ENCODE data around the gene RNF223. TPM values are rescaled to one million over a fixed set of nuclear protein-coding genes. Genes with fewer than 3 reads are reported as not detected.
A peak's percentile ranks its signal among the peaks of the same experiment; 100 is the strongest.
"Not testable (repeated sequence)": the region's sequence is repeated elsewhere in the genome, so short reads cannot be mapped to it uniquely, and the experiment has no call there.

RNF223 gene
- total and polyA plus RNA-seq, 2 experiments from 2014 or later = not detected

DNA sequence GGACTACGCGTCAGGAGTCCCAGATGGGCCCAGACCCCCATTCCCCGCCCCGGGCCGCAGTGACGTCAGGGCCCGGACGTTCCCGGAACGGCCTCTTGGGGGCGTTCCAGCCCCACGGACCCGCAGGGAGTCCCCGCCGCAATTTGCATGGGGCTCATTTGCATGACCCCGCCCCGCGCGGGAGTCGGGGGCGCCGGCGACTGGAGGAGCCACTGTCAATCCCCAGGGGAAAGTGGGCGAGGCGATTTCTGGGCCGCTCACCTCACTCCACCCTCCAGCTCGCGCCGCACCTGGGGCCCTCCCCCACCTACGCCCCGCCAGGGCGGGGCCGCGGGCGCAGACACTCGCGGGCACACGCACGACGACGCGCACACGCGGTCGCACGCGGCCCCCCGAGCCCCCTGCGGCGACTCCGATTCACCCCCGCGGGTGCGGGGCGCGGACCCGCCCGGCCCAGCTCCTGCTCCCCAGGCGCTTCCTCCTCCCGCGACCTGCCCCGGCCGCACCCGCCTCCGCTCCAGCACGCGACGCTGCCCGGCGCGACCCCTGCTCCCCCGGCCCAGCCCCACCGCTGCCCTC lies 41.0 kb downstream of the RNF223 start:
- peaks cover 8% of the 10 kb centered on the region for H3K27me3 ChIP-seq (replicated peaks; ENCODE audit: insufficient read depth)
- no peaks in the 10 kb centered on the region for H4K20me1 ChIP-seq (ENCODE audit: insufficient read depth)
- peak overlapping the region; percentile 64 for H3K4me3 ChIP-seq
- 0 to 2% methylated on average over 15 to 67 of the region's 73 CpGs for WGBS, 2 experiments (ENCODE audit: low coverage in 1 of 2, low lambda C conversion rate in 2 of 2, missing lambda C conversion rate in 2 of 2)
- H3K9me2 ChIP-seq (ENCODE audit: insufficient read depth) = no peaks in the 10 kb centered on the region
- no peaks in the 10 kb centered on the region for H3K36me3 ChIP-seq (ENCODE audit: low read depth)
- TF ChIP-seq EZH2 (IDR thresholded peaks at IDR 0.05; ENCODE audit: insufficient read depth, poor library complexity, severe bottlenecking) = peak; percentile 70
- no peak for TF ChIP-seq EZH2phosphoT487 (IDR thresholded peaks at IDR 0.05; ENCODE audit: insufficient read depth, low read depth)
- DNase-seq = peak; percentile 82
- no peaks in the 10 kb centered on the region for H3K79me2 ChIP-seq (ENCODE audit: insufficient read depth)
- H3K4me2 ChIP-seq (ENCODE audit: unreplicated experiment) = peak overlapping the region; percentile 71
- H3K27ac ChIP-seq = no peak overlapping the region
- no peaks in the 10 kb centered on the region for H3K9me3 ChIP-seq (ENCODE audit: low read depth)
- peak overlapping the region; percentile 33; the same call in 1 of the 2 replicates for H3K9ac ChIP-seq
- in situ Hi-C loops (cut with MboI) = no loop called here
- H2AFZ ChIP-seq = no peak overlapping the region
- no peaks in the 10 kb centered on the region for H3K4me1 ChIP-seq (ENCODE audit: insufficient read depth)
- no peaks in the 10 kb centered on the region for H3F3A ChIP-seq (ENCODE audit: insufficient read depth)

DNA sequence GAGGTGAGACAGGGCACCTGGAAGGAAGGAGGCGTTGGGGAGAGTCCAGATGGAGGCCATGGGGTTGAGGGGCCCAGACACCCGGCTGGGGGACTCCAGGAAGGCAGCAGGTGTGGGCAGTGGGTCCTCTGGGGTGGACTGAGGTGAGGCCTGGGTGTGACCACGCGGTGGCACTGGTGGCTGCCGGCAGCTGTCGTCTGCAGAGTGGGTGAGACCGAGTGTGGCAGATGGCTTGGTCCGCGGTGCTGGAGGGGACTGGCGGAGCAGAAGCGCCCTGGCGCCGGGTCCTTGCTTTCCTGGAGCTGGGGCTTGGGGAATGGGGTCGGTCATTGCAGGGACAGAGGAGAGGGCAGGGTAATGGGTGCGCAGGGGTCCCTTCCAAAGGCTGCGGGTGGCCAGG lies 41.7 kb downstream of the RNF223 start:
- Histone ChIP-seq H3K9ac (no peak overlapping the region), H3K79me2 (ENCODE audit: insufficient read depth) (no peaks in the 10 kb centered on the region), H3K36me3 (ENCODE audit: low read depth) (no peaks in the 10 kb centered on the region), H3K27me3 (replicated peaks; ENCODE audit: insufficient read depth) (peaks cover 8% of the 10 kb centered on the region), H3K9me3 (ENCODE audit: low read depth) (no peaks in the 10 kb centered on the region), H3K4me1 (ENCODE audit: insufficient read depth) (no peaks in the 10 kb centered on the region), H3K27ac (no peak overlapping the region), H3K4me3 (no peak overlapping the region; the same call in 1 of the 2 replicates), H3F3A (ENCODE audit: insufficient read depth) (no peaks in the 10 kb centered on the region), H2AFZ (no peak overlapping the region), H3K9me2 (ENCODE audit: insufficient read depth) (no peaks in the 10 kb centered on the region), H3K4me2 (ENCODE audit: unreplicated experiment) (no peak overlapping the region), H4K20me1 (ENCODE audit: insufficient read depth) (no peaks in the 10 kb centered on the region)
- DNase-seq = no peak
- WGBS, 2 experiments (ENCODE audit: low coverage in 1 of 2, low lambda C conversion rate in 2 of 2, missing lambda C conversion rate in 2 of 2) = 19% methylated on average over 16 of the region's 16 CpGs
- in situ Hi-C loops (cut with MboI) = no loop called here
- TF ChIP-seq EZH2phosphoT487 (IDR thresholded peaks at IDR 0.05; ENCODE audit: insufficient read depth, low read depth) = no peak
- no peak for TF ChIP-seq EZH2 (IDR thresholded peaks at IDR 0.05; ENCODE audit: insufficient read depth, poor library complexity, severe bottlenecking)

DNA sequence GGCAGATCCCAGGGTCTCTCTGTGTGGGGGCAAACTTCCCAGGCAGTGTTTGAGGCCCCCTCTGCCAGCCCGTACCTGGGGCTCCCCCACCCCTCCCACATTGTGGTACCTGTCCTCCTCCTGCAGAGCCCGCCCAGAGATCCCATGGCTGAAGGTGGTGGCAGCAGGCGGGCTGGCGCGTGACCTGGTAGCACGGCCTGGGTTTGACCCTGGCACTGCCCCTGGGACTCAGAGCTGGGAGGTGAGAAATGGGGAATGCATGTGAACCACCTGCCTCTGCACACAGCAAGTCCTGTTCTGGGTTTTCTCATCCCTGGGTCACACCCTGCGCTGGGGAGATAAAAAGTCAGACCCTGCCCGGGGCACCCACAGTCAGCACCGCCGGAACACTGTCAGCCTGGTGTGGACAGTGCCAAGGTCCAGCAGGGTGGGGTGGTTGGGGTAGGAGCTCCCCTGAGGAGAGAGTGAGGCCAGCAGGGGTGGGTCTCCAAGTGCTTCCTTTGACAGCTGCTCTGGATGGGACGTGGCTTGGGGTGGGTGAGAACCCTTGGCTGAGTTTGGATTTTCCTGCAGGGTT lies 42.4 kb downstream of the RNF223 start:
- H3K4me3 ChIP-seq = no peak overlapping the region
- no peaks in the 10 kb centered on the region for H3K36me3 ChIP-seq (ENCODE audit: low read depth)
- no peak overlapping the region for H3K27ac ChIP-seq
- H3F3A ChIP-seq (ENCODE audit: insufficient read depth) = no peaks in the 10 kb centered on the region
- TF ChIP-seq EZH2phosphoT487 (IDR thresholded peaks at IDR 0.05; ENCODE audit: insufficient read depth, low read depth) = no peak
- no peak for TF ChIP-seq EZH2 (IDR thresholded peaks at IDR 0.05; ENCODE audit: insufficient read depth, poor library complexity, severe bottlenecking)
- WGBS, 2 experiments (ENCODE audit: low coverage in 1 of 2, low lambda C conversion rate in 2 of 2, missing lambda C conversion rate in 2 of 2) = 75 to 78% methylated on average over 11 of the region's 11 CpGs
- H3K9me2 ChIP-seq (ENCODE audit: insufficient read depth) = no peaks in the 10 kb centered on the region
- in situ Hi-C loops (cut with MboI) = no loop called here
- no peaks in the 10 kb centered on the region for H4K20me1 ChIP-seq (ENCODE audit: insufficient read depth)
- H3K79me2 ChIP-seq (ENCODE audit: insufficient read depth) = no peaks in the 10 kb centered on the region
- H3K9ac ChIP-seq = no peak overlapping the region
- no peaks in the 10 kb centered on the region for H3K4me1 ChIP-seq (ENCODE audit: insufficient read depth)
- no peak overlapping the region for H2AFZ ChIP-seq
- DNase-seq = no peak
- H3K9me3 ChIP-seq (ENCODE audit: low read depth) = no peaks in the 10 kb centered on the region
- peaks cover 8% of the 10 kb centered on the region for H3K27me3 ChIP-seq (replicated peaks; ENCODE audit: insufficient read depth)
- no peak overlapping the region for H3K4me2 ChIP-seq (ENCODE audit: unreplicated experiment)

DNA sequence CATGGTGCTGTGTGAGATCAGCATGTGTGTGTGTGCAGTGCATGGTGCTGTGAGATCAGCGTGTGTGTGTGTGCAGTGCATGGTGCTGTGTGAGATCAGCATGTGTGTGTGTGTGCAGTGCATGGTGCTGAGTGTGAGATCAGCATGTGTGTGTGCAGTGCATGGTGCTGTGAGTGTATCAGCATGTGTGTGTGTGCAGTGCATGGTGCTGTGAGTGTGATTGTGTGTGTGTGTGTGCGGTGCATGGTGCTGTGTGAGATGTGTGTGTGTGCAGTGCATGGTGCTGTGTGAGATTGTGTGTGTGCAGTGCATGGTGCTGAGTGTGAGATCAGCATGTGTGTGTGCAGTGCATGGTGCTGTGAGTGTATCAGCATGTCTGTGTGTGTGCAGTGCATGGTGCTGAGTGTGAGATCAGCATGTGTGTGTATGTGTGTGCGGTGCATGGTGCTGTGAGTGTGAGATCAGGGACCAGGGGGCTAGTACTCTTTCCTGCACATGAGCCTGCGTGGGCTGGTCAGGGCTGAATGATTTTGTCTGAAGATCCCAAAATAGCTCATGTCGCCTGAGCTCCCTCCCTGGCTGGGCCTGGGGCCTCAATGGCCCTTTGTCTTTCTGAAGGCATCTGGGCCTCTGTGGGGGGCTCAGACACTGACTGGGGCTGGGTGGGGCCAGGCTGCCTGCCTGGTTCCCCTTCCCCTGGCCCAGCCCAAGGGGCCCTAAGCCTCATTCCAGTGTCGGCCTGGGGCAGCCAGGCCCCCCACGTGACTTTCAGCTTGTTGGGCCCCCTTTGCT lies 43.0 kb downstream of the RNF223 start:
- in situ Hi-C loops (cut with MboI) = not testable (repeated sequence)

More for the DNA sequence above, 43.0 kb downstream of the RNF223 start:
- H3K9me2 ChIP-seq (ENCODE audit: insufficient read depth); DNase-seq; H3K27ac ChIP-seq; H3F3A ChIP-seq (ENCODE audit: insufficient read depth); H3K9ac ChIP-seq; H3K27me3 ChIP-seq (replicated peaks; ENCODE audit: insufficient read depth); H3K36me3 ChIP-seq (ENCODE audit: low read depth); H4K20me1 ChIP-seq (ENCODE audit: insufficient read depth); H3K4me1 ChIP-seq (ENCODE audit: insufficient read depth); H3K4me3 ChIP-seq; H3K9me3 ChIP-seq (ENCODE audit: low read depth); H3K4me2 ChIP-seq (ENCODE audit: unreplicated experiment); H3K79me2 ChIP-seq (ENCODE audit: insufficient read depth); H2AFZ ChIP-seq: not testable (repeated sequence)
- 72 to 88% methylated on average over 4 to 7 of the region's 7 CpGs for WGBS, 2 experiments (ENCODE audit: low coverage in 1 of 2, low lambda C conversion rate in 2 of 2, missing lambda C conversion rate in 2 of 2)
